PFSK-1 (cell line): ENCODE results near the gene ECE2.

Experiments used
- FOXP2 ChIP-seq: optimal IDR thresholded peaks from 2 replicates; pipeline ENCODE3; 2011; ENCODE audit warnings: borderline replicate concordance, control low read depth, inconsistent platforms; ENCODE audit not compliant: insufficient read depth; ENCODE audit errors: extremely low read length, extremely low read depth
- POLR2AphosphoS5 ChIP-seq: IDR thresholded peaks from 2 replicates; pipeline ENCODE4 v1.6.1; 2012; ENCODE audit warnings: low read depth, mild to moderate bottlenecking, control low read depth, low read length, moderate library complexity
- REST ChIP-seq, 2 experiments: IDR thresholded peaks; 2 replicates each; pipeline versions ENCODE4 v1.6.1 to v1.8.0; 2011 to 2012; ENCODE audit warnings: low read depth in 2 of 2, low read length in 2 of 2, control low read depth in 1 of 2, inconsistent platforms in 1 of 2, mild to moderate bottlenecking in 1 of 2, moderate library complexity in 1 of 2; ENCODE audit not compliant: insufficient read depth in 1 of 2
- SIN3A ChIP-seq: IDR thresholded peaks from 2 replicates; pipeline ENCODE4 v1.6.1; 2012; ENCODE audit warnings: mild to moderate bottlenecking, low read length, moderate library complexity, borderline replicate concordance; ENCODE audit not compliant: insufficient read depth
- TAF1 ChIP-seq: IDR thresholded peaks from 2 replicates; pipeline ENCODE4 v1.6.1; 2012; ENCODE audit warnings: low read length, control low read depth, borderline replicate concordance; ENCODE audit not compliant: insufficient read depth

ECE2 gene

GRCh38 chr3:184336547-184337398 lies 61.0 kb downstream of the ECE2 start:
- no peak for TF ChIP-seq REST (IDR thresholded peaks at IDR 0.05; ENCODE audit: insufficient read depth in 1 of 2, low read depth in 2 of 2, low read length in 2 of 2)
- no peak for TF ChIP-seq TAF1
- TF ChIP-seq SIN3A, result no peak
- TF ChIP-seq POLR2AphosphoS5, result no peak
- no peak for TF ChIP-seq FOXP2

- no peak for TF ChIP-seq TAF1
- TF ChIP-seq REST (IDR thresholded peaks at IDR 0.05; ENCODE audit: insufficient read depth in 1 of 2, low read depth in 2 of 2, low read length in 2 of 2), result no peak
- TF ChIP-seq FOXP2, result no peak
- TF ChIP-seq SIN3A, result no peak
- TF ChIP-seq POLR2AphosphoS5, result no peak
Measured at GRCh38 chr3:184337399-184337714, 61.5 kb downstream of the ECE2 start, which contains the start of gene FAM131A. Gene FAM131A (plus strand): TSS chr3:184337600. CDS start chr3:184337631, 31 bp downstream.

- TF ChIP-seq TAF1, result no peak
- TF ChIP-seq POLR2AphosphoS5, result no peak
- no peak for TF ChIP-seq FOXP2
- TF ChIP-seq SIN3A, result no peak
- TF ChIP-seq REST (IDR thresholded peaks at IDR 0.05; ENCODE audit: insufficient read depth in 1 of 2, low read depth in 2 of 2, low read length in 2 of 2), result no peak
Measured at GRCh38 chr3:184337981-184338380, 62.2 kb downstream of the ECE2 start.

- TF ChIP-seq REST (IDR thresholded peaks at IDR 0.05; ENCODE audit: insufficient read depth in 1 of 2, low read depth in 2 of 2, low read length in 2 of 2) (no peak), SIN3A (no peak), TAF1 (no peak), POLR2AphosphoS5 (no peak), FOXP2 (no peak)
Measured at GRCh38 chr3:184338511-184338945, 62.7 kb downstream of the ECE2 start.

- TF ChIP-seq SIN3A (no peak), TAF1 (no peak), REST (IDR thresholded peaks at IDR 0.05; ENCODE audit: insufficient read depth in 1 of 2, low read depth in 2 of 2, low read length in 2 of 2) (no peak), POLR2AphosphoS5 (no peak), FOXP2 (no peak)
Measured at GRCh38 chr3:184339001-184339400, 63.2 kb downstream of the ECE2 start.
